Measurements from ENCODE around the gene TMEM179.

Gene TMEM179

GRCh38 chr14:104542871-104543830 lies 61.4 kb downstream of the TMEM179 start:
- TF ChIP-seq PPARA (CRISPR knock-in tag; IDR thresholded peaks at IDR 0.05; ENCODE audit: borderline replicate concordance) (no peak), CSRNP3 (CRISPR knock-in tag; IDR thresholded peaks at IDR 0.05) (no peak), POU6F1 (CRISPR knock-in tag; IDR thresholded peaks at IDR 0.05; ENCODE audit: borderline replicate concordance, low read depth) (no peak), GLIS3 (CRISPR knock-in tag; IDR thresholded peaks at IDR 0.05) (no peak), ZNF70 (CRISPR knock-in tag; IDR thresholded peaks at IDR 0.05) (no peak), SNAI2 (CRISPR knock-in tag; IDR thresholded peaks at IDR 0.05) (no peak), BACH2 (CRISPR knock-in tag; IDR thresholded peaks at IDR 0.05; ENCODE audit: borderline replicate concordance) (no peak), TOX (CRISPR knock-in tag; IDR thresholded peaks at IDR 0.05; ENCODE audit: borderline replicate concordance) (no peak), ISL1 (CRISPR knock-in tag; IDR thresholded peaks at IDR 0.05) (no peak), ZNF8 (CRISPR knock-in tag; IDR thresholded peaks at IDR 0.05) (no peak), ZFP30 (CRISPR knock-in tag; IDR thresholded peaks at IDR 0.05) (no peak), ESRRG (CRISPR knock-in tag; IDR thresholded peaks at IDR 0.05) (no peak), CSDC2 (CRISPR knock-in tag; IDR thresholded peaks at IDR 0.05) (no peak), ARNTL (CRISPR knock-in tag; IDR thresholded peaks at IDR 0.05; ENCODE audit: borderline replicate concordance, low read depth) (no peak), PATZ1 (CRISPR knock-in tag; IDR thresholded peaks at IDR 0.05; ENCODE audit: borderline replicate concordance) (no peak), ZNF565 (CRISPR knock-in tag; conservative IDR thresholded peaks at IDR 0.05; ENCODE audit: low read depth) (no peak), RARB (CRISPR knock-in tag; IDR thresholded peaks at IDR 0.05) (no peak)
- no peak for ATAC-seq

GRCh38 chr14:104541905-104542465 lies 62.6 kb downstream of the TMEM179 start:
- ATAC-seq: no peak
- TF ChIP-seq BACH2 (CRISPR knock-in tag; IDR thresholded peaks at IDR 0.05; ENCODE audit: borderline replicate concordance) (no peak), OSR1 (CRISPR knock-in tag; IDR thresholded peaks at IDR 0.05) (no peak), ESRRG (CRISPR knock-in tag; IDR thresholded peaks at IDR 0.05) (no peak), TOX (CRISPR knock-in tag; IDR thresholded peaks at IDR 0.05; ENCODE audit: borderline replicate concordance) (no peak)

All from SK-N-SH treated with all-trans-retinoic acid at 6 μM for 48 hours (cell line).